Measurements from ENCODE around the gene TFF3.

TFF3 gene

DNA sequence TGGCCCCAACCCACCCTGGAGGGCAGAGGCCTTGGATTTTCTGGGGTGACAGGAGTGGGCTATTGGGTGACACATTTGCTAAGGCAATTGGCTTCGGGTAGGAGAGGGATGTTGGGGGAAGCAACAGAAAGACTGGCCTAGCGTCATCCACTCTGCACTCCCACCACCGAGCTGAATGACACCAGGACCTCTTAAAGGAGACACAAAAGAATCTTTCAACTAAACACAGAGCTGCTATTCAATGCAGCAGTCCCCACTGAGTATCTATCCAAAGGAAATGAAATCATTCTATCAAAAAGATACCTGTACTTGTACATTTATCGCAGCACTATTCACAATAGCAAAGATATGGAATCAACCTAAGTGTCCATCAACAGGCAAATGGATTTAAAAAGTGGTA, 29.4 kb upstream of the TFF3 start:
- H3K4me1 Mint-ChIP-seq = peaks cover 10% of the 10 kb centered on the region

DNA sequence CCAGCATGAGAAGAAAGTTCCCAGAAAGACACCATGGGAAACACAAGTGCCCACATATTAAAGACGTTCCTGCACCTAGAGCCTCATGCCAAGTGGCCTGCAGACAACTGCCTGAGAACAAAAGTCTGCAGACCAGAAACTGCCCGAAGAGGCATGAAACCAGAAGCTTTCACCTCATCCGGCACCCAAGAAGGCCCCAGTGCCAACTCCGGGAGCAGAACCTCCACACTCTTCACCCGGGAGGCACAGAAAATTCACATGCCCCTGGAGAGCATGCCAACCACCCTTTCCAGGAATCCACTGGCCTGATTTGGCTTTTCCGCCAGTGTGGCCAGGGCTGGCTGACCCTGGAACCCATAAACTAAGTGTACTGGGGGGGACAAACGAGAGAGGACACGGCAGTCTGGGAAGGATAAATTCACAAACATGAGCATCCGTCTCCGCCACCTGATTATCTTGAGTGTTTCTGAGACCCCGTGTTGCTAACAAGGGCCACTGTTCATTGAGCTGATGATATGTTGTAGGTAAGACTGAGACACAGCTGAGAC, 28.8 kb upstream of the TFF3 start:
- Mint-ChIP-seq H3K9me3 (no peaks in the 10 kb centered on the region), H3K4me1 (peaks cover 13% of the 10 kb centered on the region), H3K36me3 (ENCODE audit: low read depth) (no peaks in the 10 kb centered on the region), H3K27ac (no peak overlapping the region), H3K27me3 (ENCODE audit: low read depth, poor library complexity) (peaks cover 4% of the 10 kb centered on the region), H3K4me3 (no peak overlapping the region)
- no peak for DNase-seq
- TF ChIP-seq, protein P1, sequence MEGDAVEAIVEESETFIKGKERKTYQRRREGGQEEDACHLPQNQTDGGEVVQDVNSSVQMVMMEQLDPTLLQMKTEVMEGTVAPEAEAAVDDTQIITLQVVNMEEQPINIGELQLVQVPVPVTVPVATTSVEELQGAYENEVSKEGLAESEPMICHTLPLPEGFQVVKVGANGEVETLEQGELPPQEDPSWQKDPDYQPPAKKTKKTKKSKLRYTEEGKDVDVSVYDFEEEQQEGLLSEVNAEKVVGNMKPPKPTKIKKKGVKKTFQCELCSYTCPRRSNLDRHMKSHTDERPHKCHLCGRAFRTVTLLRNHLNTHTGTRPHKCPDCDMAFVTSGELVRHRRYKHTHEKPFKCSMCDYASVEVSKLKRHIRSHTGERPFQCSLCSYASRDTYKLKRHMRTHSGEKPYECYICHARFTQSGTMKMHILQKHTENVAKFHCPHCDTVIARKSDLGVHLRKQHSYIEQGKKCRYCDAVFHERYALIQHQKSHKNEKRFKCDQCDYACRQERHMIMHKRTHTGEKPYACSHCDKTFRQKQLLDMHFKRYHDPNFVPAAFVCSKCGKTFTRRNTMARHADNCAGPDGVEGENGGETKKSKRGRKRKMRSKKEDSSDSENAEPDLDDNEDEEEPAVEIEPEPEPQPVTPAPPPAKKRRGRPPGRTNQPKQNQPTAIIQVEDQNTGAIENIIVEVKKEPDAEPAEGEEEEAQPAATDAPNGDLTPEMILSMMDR (IDR thresholded peaks at IDR 0.05) = no peak

More for the DNA sequence above, 29.4 kb upstream of the TFF3 start:
- H3K4me3 Mint-ChIP-seq = no peak overlapping the region
- no peak overlapping the region for H3K27ac Mint-ChIP-seq
- H3K27me3 Mint-ChIP-seq (ENCODE audit: low read depth, poor library complexity) = peaks cover 4% of the 10 kb centered on the region
- no peak for DNase-seq
- TF ChIP-seq, protein P1 (IDR thresholded peaks at IDR 0.05) = no peak
- H3K9me3 Mint-ChIP-seq = no peaks in the 10 kb centered on the region
- H3K36me3 Mint-ChIP-seq (ENCODE audit: low read depth) = no peaks in the 10 kb centered on the region

DNA sequence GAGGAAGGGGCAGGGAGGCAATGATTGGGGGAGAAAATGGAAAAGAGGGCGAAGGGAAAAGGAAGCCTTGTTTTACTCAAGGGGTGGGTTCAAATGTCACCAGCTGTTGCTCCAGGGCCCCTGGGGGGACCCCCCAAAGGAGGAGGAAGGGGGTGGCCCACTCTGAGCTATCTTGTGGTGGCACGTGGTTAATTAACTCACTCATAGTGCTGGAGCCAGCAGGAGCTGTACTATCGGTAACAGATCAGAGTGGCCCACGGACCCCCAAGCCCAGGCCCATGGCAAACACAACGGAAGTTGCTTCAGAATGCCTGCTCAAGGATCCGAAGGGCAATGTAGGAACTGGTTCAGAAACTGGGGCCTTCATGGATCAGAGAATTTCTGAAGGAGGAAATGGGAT, 28.3 kb upstream of the TFF3 start:
- H3K27me3 Mint-ChIP-seq (ENCODE audit: low read depth, poor library complexity) = peaks cover 4% of the 10 kb centered on the region
- H3K4me1 Mint-ChIP-seq = peaks cover 18% of the 10 kb centered on the region
- no peak overlapping the region for H3K4me3 Mint-ChIP-seq
- no peaks in the 10 kb centered on the region for H3K36me3 Mint-ChIP-seq (ENCODE audit: low read depth)
- no peak for DNase-seq
- H3K9me3 Mint-ChIP-seq = no peaks in the 10 kb centered on the region
- H3K27ac Mint-ChIP-seq = no peak overlapping the region
- TF ChIP-seq, protein P1 (IDR thresholded peaks at IDR 0.05) = no peak

DNA sequence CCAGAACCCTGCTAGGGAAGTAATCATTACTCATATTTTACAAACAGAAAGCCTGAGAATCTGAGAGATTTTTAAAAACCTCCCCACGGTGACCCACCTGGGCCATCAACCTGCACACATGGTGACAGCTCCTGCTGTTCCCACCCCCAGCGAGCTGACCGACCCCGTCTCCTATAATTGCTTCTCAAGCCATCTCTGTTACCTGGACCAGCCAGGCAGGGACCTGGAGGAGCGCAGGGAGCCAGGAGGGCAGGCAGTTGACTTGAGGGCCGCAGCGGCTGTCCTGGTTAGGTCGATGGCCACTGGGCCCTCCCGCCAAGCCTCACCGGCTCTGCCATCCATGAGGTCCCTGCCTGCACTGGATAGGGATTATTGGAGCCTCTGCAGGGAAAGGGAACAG, 27.9 kb upstream of the TFF3 start:
- TF ChIP-seq, protein P1 (IDR thresholded peaks at IDR 0.05) = no peak
- H3K27ac Mint-ChIP-seq = no peak overlapping the region
- H3K9me3 Mint-ChIP-seq = no peaks in the 10 kb centered on the region
- no peak overlapping the region for H3K4me3 Mint-ChIP-seq
- no peaks in the 10 kb centered on the region for H3K36me3 Mint-ChIP-seq (ENCODE audit: low read depth)
- DNase-seq = no peak
- H3K27me3 Mint-ChIP-seq (ENCODE audit: low read depth, poor library complexity) = peaks cover 4% of the 10 kb centered on the region
- peaks cover 22% of the 10 kb centered on the region for H3K4me1 Mint-ChIP-seq

DNA sequence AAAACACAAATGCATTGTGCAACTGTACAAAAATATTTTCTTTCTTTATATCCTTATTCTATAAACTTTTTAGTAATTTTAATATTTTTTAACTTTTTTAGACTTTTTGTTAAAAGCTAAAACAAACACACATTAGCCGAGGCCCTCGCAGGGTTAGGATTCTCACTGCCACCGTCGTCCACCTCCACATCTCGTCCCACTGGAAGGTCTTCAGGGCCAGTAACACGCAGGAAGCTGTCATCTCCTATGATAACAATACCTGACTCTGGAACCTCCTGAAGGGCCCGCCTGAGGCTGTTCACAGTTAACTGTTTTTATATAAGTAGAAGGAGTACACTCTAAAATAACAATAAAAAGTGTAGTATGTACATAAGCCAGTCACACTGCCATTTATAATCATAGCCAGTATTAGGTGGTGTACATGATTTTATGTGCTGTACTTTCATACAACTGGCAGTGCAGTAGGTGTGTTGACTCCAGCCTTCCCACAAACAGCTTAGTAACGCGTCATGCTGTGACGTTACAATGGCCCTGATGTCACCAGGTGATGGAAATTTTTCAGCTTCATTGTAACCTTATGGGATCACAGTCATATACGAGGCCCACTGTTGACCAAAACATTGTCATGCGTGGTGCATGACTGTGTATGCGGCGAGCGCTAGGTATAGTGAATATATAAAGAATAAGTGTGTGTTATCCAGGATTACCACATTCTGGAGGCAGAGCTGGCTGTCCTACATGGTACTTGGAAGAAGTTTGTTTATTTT, 26.8 kb upstream of the TFF3 start:
- Mint-ChIP-seq H3K4me1 (peaks cover 31% of the 10 kb centered on the region), H3K36me3 (ENCODE audit: low read depth) (no peaks in the 10 kb centered on the region), H3K27me3 (ENCODE audit: low read depth, poor library complexity) (peaks cover 4% of the 10 kb centered on the region), H3K27ac (no peak overlapping the region), H3K4me3 (no peak overlapping the region), H3K9me3 (no peaks in the 10 kb centered on the region)
- DNase-seq = no peak
- TF ChIP-seq, protein P1 (IDR thresholded peaks at IDR 0.05) = no peak
